Measurements from ENCODE around the gene OR4K14.

DNA sequence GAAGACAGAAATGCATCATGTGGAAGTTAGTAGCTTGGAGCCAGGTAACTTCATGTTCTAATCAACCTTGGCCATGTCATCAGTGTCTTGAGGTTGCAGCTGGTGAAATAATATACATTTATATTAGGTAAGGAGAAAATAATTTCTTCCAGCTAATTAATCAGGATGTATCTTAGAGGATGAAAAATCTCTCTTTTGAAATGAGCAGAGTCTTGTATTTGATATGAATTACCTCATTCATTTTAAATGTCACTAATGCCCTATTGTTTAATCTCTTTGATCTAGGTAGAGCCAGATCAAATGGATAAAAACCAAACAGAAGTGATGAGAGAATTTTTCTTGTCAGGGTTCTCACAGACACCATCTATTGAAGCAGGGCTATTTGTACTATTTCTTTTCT is 17.2 kb downstream of the OR4K14 start, which contains the start of gene OR4Q2:
- TF ChIP-seq, protein P1, sequence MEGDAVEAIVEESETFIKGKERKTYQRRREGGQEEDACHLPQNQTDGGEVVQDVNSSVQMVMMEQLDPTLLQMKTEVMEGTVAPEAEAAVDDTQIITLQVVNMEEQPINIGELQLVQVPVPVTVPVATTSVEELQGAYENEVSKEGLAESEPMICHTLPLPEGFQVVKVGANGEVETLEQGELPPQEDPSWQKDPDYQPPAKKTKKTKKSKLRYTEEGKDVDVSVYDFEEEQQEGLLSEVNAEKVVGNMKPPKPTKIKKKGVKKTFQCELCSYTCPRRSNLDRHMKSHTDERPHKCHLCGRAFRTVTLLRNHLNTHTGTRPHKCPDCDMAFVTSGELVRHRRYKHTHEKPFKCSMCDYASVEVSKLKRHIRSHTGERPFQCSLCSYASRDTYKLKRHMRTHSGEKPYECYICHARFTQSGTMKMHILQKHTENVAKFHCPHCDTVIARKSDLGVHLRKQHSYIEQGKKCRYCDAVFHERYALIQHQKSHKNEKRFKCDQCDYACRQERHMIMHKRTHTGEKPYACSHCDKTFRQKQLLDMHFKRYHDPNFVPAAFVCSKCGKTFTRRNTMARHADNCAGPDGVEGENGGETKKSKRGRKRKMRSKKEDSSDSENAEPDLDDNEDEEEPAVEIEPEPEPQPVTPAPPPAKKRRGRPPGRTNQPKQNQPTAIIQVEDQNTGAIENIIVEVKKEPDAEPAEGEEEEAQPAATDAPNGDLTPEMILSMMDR (conservative IDR thresholded peaks at IDR 0.05): no peak
- no peak for TF ChIP-seq ZFX (IDR thresholded peaks at IDR 0.05)
